HG03025 (cell line): Measurements from ENCODE around the gene LRRC46.

ENCODE experiments used
- ATAC-seq: cut with Tn5 transposase; IDR thresholded peaks from one replicate; pipeline ENCODE4 v1.9.1; 2021; ENCODE audit warnings: mild to moderate bottlenecking, moderate library complexity; ENCODE audit not compliant: unreplicated experiment, low FRiP score

Gene LRRC46

GRCh38 chr17:47831003-47831933, at the start of gene LRRC46, which contains the start of gene MRPL10:
TSS of gene LRRC46 (plus strand) at chr17:47831670. CDS start at chr17:47831990, 320 bp downstream.
TSS of gene MRPL10 (minus strand) at chr17:47831541. CDS start at chr17:47831511, 30 bp downstream.
- peak; percentile 80 for ATAC-seq

GRCh38 chr17:47785538-47786123, 45.8 kb upstream of the LRRC46 start:
- ATAC-seq = no peak

- ATAC-seq = no peak
These were observed 41.6 kb upstream of the LRRC46 start for GRCh38 chr17:47789611-47790561.

GRCh38 chr17:47791025-47791424, 40.4 kb upstream of the LRRC46 start:
- no peak for ATAC-seq

- no peak for ATAC-seq
These were observed 39.0 kb upstream of the LRRC46 start for GRCh38 chr17:47792457-47792856.

- ATAC-seq = no peak
These were observed 38.5 kb upstream of the LRRC46 start for GRCh38 chr17:47792979-47793378.

GRCh38 chr17:47797797-47798196, 33.7 kb upstream of the LRRC46 start:
- no peak for ATAC-seq

GRCh38 chr17:47800686-47801085, 30.8 kb upstream of the LRRC46 start:
- ATAC-seq = no peak

- no peak for ATAC-seq
These were observed 30.2 kb upstream of the LRRC46 start for GRCh38 chr17:47801176-47801765.

GRCh38 chr17:47801906-47802305, 29.6 kb upstream of the LRRC46 start:
- ATAC-seq = no peak

- no peak for ATAC-seq
These were observed 29.0 kb upstream of the LRRC46 start for GRCh38 chr17:47802341-47803022.

GRCh38 chr17:47803201-47803600, 28.3 kb upstream of the LRRC46 start:
- ATAC-seq = no peak

GRCh38 chr17:47803751-47804150, 27.7 kb upstream of the LRRC46 start:
- ATAC-seq = no peak

- ATAC-seq = no peak
These were observed 27.0 kb upstream of the LRRC46 start for GRCh38 chr17:47804461-47804860.

GRCh38 chr17:47806026-47806912, 25.2 kb upstream of the LRRC46 start:
- no peak for ATAC-seq

- ATAC-seq = no peak
These were observed 24.6 kb upstream of the LRRC46 start for GRCh38 chr17:47806913-47807255.

GRCh38 chr17:47807421-47807820, 24.0 kb upstream of the LRRC46 start:
- no peak for ATAC-seq

- ATAC-seq = no peak
These were observed 23.2 kb upstream of the LRRC46 start for GRCh38 chr17:47808036-47808829.
